Right atrium auricular region (tissue), 2 donors: ENCODE measurements around the gene AKAP13. TPM values are rescaled to one million over a fixed set of nuclear protein-coding genes. Genes with fewer than 3 reads are reported as not detected.
"Not testable (repeated sequence)": the region's sequence is repeated elsewhere in the genome, so short reads cannot be mapped to it uniquely, and the experiment has no call there.

Source experiments
- DNase-seq: peaks from one replicate; pipeline ENCODE4 v3.0.0-alpha.2; 2019; ENCODE audit warnings: low spot score
- H3K27ac ChIP-seq, 2 donors: fragments of 200-600 bp; sonication (generic); 1 replicate in 1 of 2; 2 replicates in 1 of 2; pipeline ENCODE4 v1.5.1; 2016 to 2019
- H3K27me3 ChIP-seq, 2 donors: fragments of 200-600 bp; sonication (generic); one replicate each; pipeline versions ENCODE4 v1.5.1 to v1.6.0; 2017 to 2019
- H3K36me3 ChIP-seq: fragments of 200-600 bp; sonication (generic); one replicate; pipeline ENCODE4 v1.5.1; 2016
- H3K4me1 ChIP-seq, 2 donors: fragments of 200-600 bp; sonication (generic); one replicate each; pipeline versions ENCODE4 v1.5.1 to v1.6.0; 2017 to 2019
- H3K4me3 ChIP-seq, 2 donors: fragments of 200-600 bp; sonication (generic); 1 replicate in 1 of 2; 2 replicates in 1 of 2; pipeline ENCODE4 v1.5.1; 2017 to 2019; ENCODE audit warnings: mild to moderate bottlenecking in 1 of 2, moderate library complexity in 1 of 2
- H3K9me3 ChIP-seq, 2 donors: fragments of 200-600 bp; sonication (generic); one replicate each; pipeline ENCODE4 v1.5.1; 2019
- CTCF ChIP-seq, 2 donors: fragments of 200-600 bp; sonication (generic); IDR thresholded peaks; one replicate each; pipeline ENCODE4 v1.5.1; 2019; ENCODE audit warnings: antibody characterized with exemption in 2 of 2
- total RNA-seq, 2 donors: library from RNA; depleted of rRNA; stranded (reverse); fragments of >200 nt; gene quantifications; one replicate each; pipeline ENCODE4 v1.1.0, GENCODE V29; 2016

Gene AKAP13
- total RNA-seq, 2 donors from 2014 or later = 293 to 339 TPM

DNA sequence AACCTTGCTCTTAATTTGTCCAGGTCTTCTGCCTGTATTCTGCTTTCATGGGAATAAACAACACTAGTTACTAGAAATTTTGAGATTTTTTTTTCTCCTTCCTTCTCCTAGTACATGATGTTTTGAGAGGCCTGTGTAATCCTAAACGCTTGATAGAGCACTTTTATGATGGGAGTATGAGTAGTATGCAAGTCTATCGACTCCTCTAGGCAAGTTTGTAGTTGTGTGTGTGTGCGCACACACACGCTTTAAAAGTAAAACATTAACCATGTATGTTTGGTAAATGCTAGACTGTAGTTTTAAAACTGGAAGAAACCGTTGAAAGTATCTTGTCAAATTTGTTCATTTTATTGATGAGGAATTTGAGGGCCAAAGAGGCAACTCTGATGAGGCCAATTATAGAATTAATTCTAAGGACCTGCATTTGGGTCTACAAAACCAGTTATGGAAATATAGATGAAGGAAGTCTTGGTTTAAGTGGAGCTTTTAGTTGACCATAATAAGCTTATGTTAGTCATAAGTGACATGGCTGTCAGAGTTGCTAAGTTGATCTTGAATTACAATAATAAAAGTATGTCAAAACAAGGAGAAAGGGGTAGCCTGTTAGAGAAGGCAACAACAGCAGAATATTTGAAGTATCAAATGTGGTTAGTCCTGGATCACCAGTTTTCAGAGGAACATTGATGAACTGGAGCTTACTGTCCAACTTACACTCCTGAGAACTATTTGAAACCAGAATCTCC lies 47.1 kb downstream of the AKAP13 start:
- Histone ChIP-seq H3K27ac (no peak overlapping the region), H3K9me3 (no peaks in the 10 kb centered on the region), H3K27me3 (no peaks in the 10 kb centered on the region), H3K4me1 (peaks cover 0 to 46% of the 10 kb centered on the region in 2 donors), H3K36me3 (no peaks in the 10 kb centered on the region), H3K4me3 (no peak overlapping the region)
- TF ChIP-seq CTCF (IDR thresholded peaks at IDR 0.05) = no peak
- DNase-seq = no peak

GRCh38 chr15:85429522-85429921 lies 49.1 kb downstream of the AKAP13 start:
- DNase-seq = no peak
- TF ChIP-seq CTCF (IDR thresholded peaks at IDR 0.05) = no peak
- no peak overlapping the region for H3K4me3 ChIP-seq
- H3K27ac ChIP-seq = no peak overlapping the region
- peaks cover 0 to 32% of the 10 kb centered on the region in 2 donors for H3K4me1 ChIP-seq
- no peaks in the 10 kb centered on the region for H3K27me3 ChIP-seq
- no peaks in the 10 kb centered on the region for H3K9me3 ChIP-seq
- H3K36me3 ChIP-seq = no peaks in the 10 kb centered on the region

DNA sequence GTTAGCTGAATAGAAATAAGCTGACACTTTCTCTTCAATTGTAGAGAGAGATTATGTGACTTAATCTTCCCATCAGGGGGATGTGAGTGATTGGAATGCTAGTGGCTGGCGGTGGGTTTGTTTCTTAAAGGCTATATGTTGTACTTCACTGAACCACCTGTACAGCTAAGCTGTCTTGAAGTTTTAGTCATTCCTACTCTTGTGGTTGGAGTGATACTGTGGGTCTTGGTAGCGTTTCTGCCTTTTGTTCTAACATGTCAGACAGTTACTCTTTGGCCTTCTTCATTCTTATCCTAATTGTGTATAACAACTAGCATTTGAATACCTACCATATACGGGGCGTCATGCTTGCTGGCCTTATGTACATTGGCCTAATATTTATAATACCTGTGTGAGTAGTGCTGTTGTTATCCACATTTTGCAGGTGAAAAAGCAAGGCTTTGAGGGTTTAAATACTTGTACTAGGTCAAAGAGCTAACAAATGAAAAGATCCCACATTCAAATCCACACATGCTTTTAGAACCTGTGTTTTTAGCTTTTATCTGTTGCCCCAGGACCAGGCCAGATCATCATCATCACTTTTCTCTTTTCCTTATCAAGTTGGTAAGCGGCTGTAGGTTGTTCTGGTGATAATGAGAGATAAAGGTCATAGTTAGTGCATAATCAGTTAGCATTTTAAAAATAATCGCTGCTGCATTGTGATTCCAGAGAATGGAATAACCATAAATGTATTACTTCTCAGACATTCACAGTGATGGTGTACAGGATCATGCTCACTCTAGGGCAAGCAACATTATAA lies 50.2 kb downstream of the AKAP13 start:
- Histone ChIP-seq H3K27ac (no peak overlapping the region), H3K27me3 (no peaks in the 10 kb centered on the region), H3K9me3 (no peaks in the 10 kb centered on the region), H3K4me1 (peaks cover 0 to 27% of the 10 kb centered on the region in 2 donors), H3K4me3 (no peak overlapping the region), H3K36me3 (no peaks in the 10 kb centered on the region)
- TF ChIP-seq CTCF (IDR thresholded peaks at IDR 0.05) = no peak
- DNase-seq = no peak

- H3K27me3 ChIP-seq = no peaks in the 10 kb centered on the region
- H3K4me3 ChIP-seq = no peak overlapping the region
- no peaks in the 10 kb centered on the region for H3K9me3 ChIP-seq
- H3K4me1 ChIP-seq = peaks cover 0 to 41% of the 10 kb centered on the region in 2 donors
- H3K36me3 ChIP-seq = no peaks in the 10 kb centered on the region
- H3K27ac ChIP-seq = peak overlapping the region in 1 of 2 donors; percentile 68
- no peak for DNase-seq
- no peak for TF ChIP-seq CTCF (IDR thresholded peaks at IDR 0.05)
These were observed 59.6 kb downstream of the AKAP13 start for GRCh38 chr15:85439996-85440395.

DNA sequence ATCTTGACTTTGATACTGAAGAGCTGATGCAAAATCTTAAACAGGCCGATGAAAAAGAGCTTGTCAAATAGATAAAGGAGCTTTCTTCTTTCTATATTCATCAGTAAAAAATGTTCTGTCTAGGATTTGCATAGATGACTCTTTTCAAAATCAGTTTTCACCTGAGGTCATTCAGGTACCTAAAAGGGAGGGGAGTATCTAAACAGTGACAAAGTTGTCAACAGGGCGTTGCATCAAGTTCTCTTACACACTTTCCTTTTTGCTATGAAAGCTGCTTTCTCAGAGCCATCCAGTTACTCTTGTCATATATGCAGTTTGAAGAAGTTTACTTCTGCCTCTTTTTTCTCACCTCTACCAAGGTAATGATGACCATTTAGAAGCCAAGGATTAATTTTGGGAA lies 60.0 kb downstream of the AKAP13 start:
- peak overlapping the region in 1 of 2 donors; percentile 68 for H3K27ac ChIP-seq
- H3K4me1 ChIP-seq = peaks cover 0 to 45% of the 10 kb centered on the region in 2 donors
- no peaks in the 10 kb centered on the region for H3K36me3 ChIP-seq
- H3K27me3 ChIP-seq = no peaks in the 10 kb centered on the region
- no peaks in the 10 kb centered on the region for H3K9me3 ChIP-seq
- no peak overlapping the region for H3K4me3 ChIP-seq
- no peak for DNase-seq
- no peak for TF ChIP-seq CTCF (IDR thresholded peaks at IDR 0.05)

DNA sequence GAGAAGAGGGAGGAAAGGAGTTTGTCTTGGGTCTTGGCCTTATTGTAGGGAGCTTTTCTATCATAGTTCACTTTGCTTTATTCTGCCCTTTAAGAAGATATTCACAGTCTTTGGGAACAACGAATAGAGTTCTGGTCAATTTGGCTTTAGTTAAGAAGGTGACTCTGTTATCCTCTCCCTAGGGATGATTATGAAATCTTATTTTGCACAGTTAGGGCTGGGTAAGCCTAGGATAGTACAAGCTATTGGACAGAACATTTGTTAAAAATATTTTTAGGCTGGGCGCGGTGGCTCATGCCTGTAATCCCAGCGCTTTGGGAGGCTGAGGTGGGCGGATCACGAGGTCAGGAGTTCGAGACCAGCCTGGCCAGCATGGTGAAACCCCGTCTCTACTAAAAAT lies 61.5 kb downstream of the AKAP13 start:
- not testable (repeated sequence) for DNase-seq, H3K27me3 ChIP-seq, H3K9me3 ChIP-seq, H3K4me3 ChIP-seq, H3K36me3 ChIP-seq
- Histone ChIP-seq H3K27ac (peak overlapping the region; percentile 23 to 68), H3K4me1 (peaks cover 0 to 48% of the 10 kb centered on the region in 2 donors)
